CD4-positive, alpha-beta memory T cell (primary cell): ENCODE results near the gene MAP3K14. TPM values are rescaled to one million over a fixed set of nuclear protein-coding genes. Genes with fewer than 3 reads are reported as not detected.

Source experiments
- polyA plus RNA-seq, 2 donors: library from polyadenylated mRNA; unstranded; fragments of 300-500 nt; fragmentation: Illumina TruSeq; gene quantifications; one replicate each; pipeline ENCODE4 v1.2.3, GENCODE V29; 2021
- total RNA-seq, 2 experiments: library from RNA; stranded (reverse); gene quantifications; one replicate each; pipeline ENCODE4 v1.2.3, GENCODE V29; 2021

The MAP3K14 gene
- total and polyA plus RNA-seq, 4 experiments from 2014 or later, result 2.3 to 49.3 (median 31.6) TPM

Other genes with a start within 250 kb of the MAP3K14 start
- gene PLCD3, start 184.5 kb downstream of the MAP3K14 start, total RNA-seq, result 1 to 10 TPM; 3.8 to 6.0 TPM
- under 1 TPM; 0.30 to 0.80 TPM for gene PLCD3, start 184.5 kb downstream of the MAP3K14 start, polyA plus RNA-seq
- gene ACBD4, start 181.3 kb downstream of the MAP3K14 start, total RNA-seq, result 10 to 100 TPM; 41.9 to 48.1 TPM
- 10 to 100 TPM; 10.3 to 10.5 TPM for gene ACBD4, start 181.3 kb downstream of the MAP3K14 start, polyA plus RNA-seq
- 10 to 100 TPM; 28.8 to 30.8 TPM for gene HEXIM1, start 168.5 kb downstream of the MAP3K14 start, total RNA-seq
- 1 to 10 TPM; 2.8 to 5.9 TPM for gene HEXIM1, start 168.5 kb downstream of the MAP3K14 start, polyA plus RNA-seq
- gene HEXIM2, start 155.1 kb downstream of the MAP3K14 start, total RNA-seq, result 1 to 10 TPM; 2.7 to 5.1 TPM
- 1 to 10 TPM; 2.7 to 2.8 TPM for gene HEXIM2, start 155.1 kb downstream of the MAP3K14 start, polyA plus RNA-seq
- 100 to 1,000 TPM; 403 to 405 TPM for gene FMNL1, start 95.1 kb downstream of the MAP3K14 start, total RNA-seq
- gene FMNL1, start 95.1 kb downstream of the MAP3K14 start, polyA plus RNA-seq, result 10 to 100 TPM in 1 of 2 donors, 1 to 10 TPM in 1; 8.1 to 64.4 TPM
- gene SPATA32, start 54.9 kb downstream of the MAP3K14 start, total RNA-seq, result under 1 TPM; 0.22 to 0.41 TPM
- gene SPATA32, start 54.9 kb downstream of the MAP3K14 start, polyA plus RNA-seq, result under 1 TPM; 0.25 to 0.49 TPM
- gene ARHGAP27, start 115.8 kb upstream of the MAP3K14 start, total RNA-seq, result 100 to 1,000 TPM; 108 to 113 TPM
- gene ARHGAP27, start 115.8 kb upstream of the MAP3K14 start, polyA plus RNA-seq, result 10 to 100 TPM; 23.0 to 30.6 TPM
- gene PLEKHM1, start 173.7 kb upstream of the MAP3K14 start, total RNA-seq, result 10 to 100 TPM; 82.9 to 92.5 TPM
- gene PLEKHM1, start 173.7 kb upstream of the MAP3K14 start, polyA plus RNA-seq, result 10 to 100 TPM in 1 of 2 donors, 1 to 10 TPM in 1; 6.8 to 18.8 TPM